Kidney epithelial cell (primary cell): ENCODE data around the gene TFB1M. TPM values are rescaled to one million over a fixed set of nuclear protein-coding genes. Genes with fewer than 3 reads are reported as not detected.

Experiments used
- DNase-seq: peaks from one replicate; pipeline ENCODE4 v3.0.0-alpha.2; 2010; ENCODE audit warnings: low read depth
- H3K27me3 ChIP-seq: 2 replicates; pipeline ENCODE4 v1.6.0; 2011; ENCODE audit warnings: low read length; ENCODE audit not compliant: control insufficient read depth, insufficient read depth
- H3K36me3 ChIP-seq: 2 replicates; pipeline ENCODE4 v1.5.1; 2011; ENCODE audit warnings: low read length; ENCODE audit not compliant: control insufficient read depth, insufficient read depth
- H3K4me3 ChIP-seq: 2 replicates; pipeline ENCODE4 v1.5.1; 2011; ENCODE audit warnings: low read depth, mild to moderate bottlenecking, control low read depth, low read length
- total RNA-seq: library from RNA; depleted of rRNA; stranded (reverse); fragments of >200 nt; gene quantifications from 2 replicates; pipeline ENCODE4 v1.2.3, GENCODE V29; 2015
- TF ChIP-seq, protein P1 (sequence below): IDR thresholded peaks from 2 replicates; pipeline ENCODE4 v1.5.1; 2011; ENCODE audit warnings: mild to moderate bottlenecking, moderate library complexity, low read length, control low read depth, inconsistent platforms; ENCODE audit not compliant: insufficient read depth, poor library complexity, severe bottlenecking

TFB1M gene
- total RNA-seq, 1 donor from 2014 or later = 20.5 TPM

DNA sequence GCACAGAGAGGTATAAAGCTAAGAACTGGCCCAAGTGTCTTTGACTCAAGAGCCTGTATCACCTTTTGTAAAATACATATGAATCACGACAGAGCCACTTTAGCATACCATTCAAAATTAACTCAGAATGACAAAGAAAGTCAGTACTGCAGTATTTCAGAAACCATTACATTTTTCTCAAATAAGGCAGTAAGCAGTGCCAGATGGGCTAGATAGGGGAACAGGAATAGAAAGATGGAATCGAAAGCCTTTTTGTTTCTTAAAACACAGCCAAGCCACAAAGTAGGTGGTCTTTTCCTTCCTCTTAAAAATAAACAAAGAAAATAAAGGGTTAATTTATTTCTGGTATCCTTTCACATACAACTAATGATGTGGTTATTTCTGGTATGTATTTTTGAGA lies 40.2 kb downstream of the TFB1M start:
- peaks cover 1% of the 10 kb centered on the region for H3K36me3 ChIP-seq
- TF ChIP-seq, protein P1, sequence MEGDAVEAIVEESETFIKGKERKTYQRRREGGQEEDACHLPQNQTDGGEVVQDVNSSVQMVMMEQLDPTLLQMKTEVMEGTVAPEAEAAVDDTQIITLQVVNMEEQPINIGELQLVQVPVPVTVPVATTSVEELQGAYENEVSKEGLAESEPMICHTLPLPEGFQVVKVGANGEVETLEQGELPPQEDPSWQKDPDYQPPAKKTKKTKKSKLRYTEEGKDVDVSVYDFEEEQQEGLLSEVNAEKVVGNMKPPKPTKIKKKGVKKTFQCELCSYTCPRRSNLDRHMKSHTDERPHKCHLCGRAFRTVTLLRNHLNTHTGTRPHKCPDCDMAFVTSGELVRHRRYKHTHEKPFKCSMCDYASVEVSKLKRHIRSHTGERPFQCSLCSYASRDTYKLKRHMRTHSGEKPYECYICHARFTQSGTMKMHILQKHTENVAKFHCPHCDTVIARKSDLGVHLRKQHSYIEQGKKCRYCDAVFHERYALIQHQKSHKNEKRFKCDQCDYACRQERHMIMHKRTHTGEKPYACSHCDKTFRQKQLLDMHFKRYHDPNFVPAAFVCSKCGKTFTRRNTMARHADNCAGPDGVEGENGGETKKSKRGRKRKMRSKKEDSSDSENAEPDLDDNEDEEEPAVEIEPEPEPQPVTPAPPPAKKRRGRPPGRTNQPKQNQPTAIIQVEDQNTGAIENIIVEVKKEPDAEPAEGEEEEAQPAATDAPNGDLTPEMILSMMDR = no peak
- H3K4me3 ChIP-seq = no peak overlapping the region
- DNase-seq = no peak
- H3K27me3 ChIP-seq = no peaks in the 10 kb centered on the region

DNA sequence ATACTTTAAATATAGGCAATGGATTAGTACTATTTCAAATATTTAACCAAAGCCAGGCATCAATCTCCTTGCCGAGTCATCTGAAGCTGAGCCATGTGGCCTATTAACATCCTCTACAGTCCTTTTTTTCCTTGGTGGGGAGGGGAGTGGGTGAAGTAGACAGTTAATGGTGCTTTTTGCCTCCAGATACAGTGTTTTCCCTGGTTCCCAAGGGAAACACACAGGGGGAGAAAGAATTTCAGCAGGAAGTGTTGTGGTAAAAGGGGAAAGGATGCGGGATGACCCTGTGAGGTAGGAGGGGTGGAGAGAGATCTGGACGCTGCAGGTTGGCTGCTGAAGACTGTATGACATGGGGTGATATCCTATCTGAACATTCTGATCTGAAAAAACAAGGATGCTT lies 40.9 kb downstream of the TFB1M start:
- no peaks in the 10 kb centered on the region for H3K27me3 ChIP-seq
- no peak overlapping the region for H3K4me3 ChIP-seq
- peaks cover 1% of the 10 kb centered on the region for H3K36me3 ChIP-seq
- TF ChIP-seq, protein P1 = no peak
- DNase-seq = peak; percentile 81

DNA sequence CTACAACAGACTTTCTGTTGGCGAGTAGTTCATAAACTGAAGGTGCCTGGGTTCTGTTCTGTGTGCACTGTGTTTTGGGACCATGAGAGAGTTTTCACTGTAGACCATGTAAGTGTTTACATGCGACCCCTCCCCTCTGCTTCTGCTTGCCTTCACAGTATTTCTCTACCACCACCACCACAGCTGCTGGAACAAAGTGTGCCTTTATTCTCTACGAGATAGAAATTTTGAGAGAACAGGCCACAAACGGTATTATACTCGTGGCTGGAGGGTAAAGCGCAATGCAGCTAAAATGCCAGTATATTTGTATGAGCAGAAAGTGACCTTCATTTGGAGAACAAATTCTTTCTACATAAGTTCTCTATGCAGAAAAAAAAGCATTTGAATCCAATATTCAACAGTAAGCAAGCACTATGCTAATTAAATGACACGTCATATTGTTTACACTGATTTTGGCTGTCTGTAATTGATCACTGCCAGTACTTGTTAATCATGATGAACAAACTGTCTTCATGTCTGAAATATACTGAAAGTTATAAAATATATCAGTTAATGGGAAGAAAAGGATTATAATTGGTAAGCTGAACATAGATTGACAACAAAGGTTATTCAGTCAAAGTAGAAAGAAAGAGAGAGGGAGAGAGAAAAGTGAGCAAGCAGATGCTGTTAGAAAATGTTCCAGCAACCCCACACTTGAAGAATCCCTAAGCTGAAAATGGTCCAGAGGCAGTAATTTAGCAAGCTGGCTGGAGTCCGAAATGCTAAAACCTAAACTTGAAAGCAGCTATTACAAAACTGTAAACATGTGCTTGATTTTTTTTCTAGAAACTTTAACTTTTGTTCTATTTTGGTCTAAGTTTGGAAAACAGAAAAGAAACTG lies 41.7 kb downstream of the TFB1M start:
- TF ChIP-seq, protein P1 = no peak
- Histone ChIP-seq H3K36me3 (peaks cover 1% of the 10 kb centered on the region), H3K4me3 (no peak overlapping the region), H3K27me3 (no peaks in the 10 kb centered on the region)
- DNase-seq = no peak

DNA sequence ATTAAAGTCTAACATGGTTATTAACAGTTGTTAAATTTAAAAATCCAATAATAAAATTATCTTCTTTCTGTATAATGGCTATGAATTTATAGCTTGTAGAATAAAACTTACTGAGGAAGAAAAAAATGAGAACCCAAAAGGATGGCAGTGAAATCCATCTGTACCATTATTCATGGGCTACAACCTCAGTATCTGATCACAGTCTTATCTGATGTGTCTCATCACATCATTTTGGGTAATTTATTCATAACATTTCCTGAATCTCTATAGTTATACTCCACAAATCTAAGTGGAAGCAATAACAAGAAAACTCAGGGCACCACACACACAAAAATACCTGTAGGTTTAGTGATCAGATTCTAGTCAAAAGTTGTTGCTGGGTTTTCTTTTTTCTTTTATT lies 43.1 kb downstream of the TFB1M start:
- Histone ChIP-seq H3K4me3 (no peak overlapping the region), H3K36me3 (peaks cover 1% of the 10 kb centered on the region), H3K27me3 (no peaks in the 10 kb centered on the region)
- no peak for DNase-seq
- TF ChIP-seq, protein P1 = no peak

DNA sequence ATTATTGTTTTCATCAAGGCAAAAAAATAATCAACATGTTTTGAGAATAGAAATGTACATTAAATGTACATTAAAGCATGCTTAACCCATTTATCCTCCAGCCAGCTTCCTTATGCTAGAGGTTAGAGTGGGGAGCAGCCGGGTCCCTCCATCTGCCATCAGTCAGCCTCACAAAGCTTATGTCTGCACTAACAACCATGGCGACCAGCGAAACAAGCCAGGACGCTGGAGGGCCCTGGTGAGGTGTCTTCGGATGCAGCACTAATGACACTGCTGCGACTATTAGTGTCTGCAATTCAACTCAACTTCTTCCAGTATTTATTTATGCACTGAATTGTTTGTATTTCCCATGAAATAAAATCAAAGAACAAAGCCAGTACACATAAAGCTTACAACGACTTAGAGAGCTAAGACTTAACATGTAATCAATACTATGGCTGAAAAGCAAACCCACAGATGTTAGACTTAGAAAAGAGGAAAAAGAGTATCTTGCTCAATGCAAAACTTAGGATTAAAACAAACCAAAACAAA lies 43.7 kb downstream of the TFB1M start:
- Histone ChIP-seq H3K4me3 (no peak overlapping the region), H3K36me3 (peaks cover 1% of the 10 kb centered on the region), H3K27me3 (no peaks in the 10 kb centered on the region)
- TF ChIP-seq, protein P1 = no peak
- no peak for DNase-seq

DNA sequence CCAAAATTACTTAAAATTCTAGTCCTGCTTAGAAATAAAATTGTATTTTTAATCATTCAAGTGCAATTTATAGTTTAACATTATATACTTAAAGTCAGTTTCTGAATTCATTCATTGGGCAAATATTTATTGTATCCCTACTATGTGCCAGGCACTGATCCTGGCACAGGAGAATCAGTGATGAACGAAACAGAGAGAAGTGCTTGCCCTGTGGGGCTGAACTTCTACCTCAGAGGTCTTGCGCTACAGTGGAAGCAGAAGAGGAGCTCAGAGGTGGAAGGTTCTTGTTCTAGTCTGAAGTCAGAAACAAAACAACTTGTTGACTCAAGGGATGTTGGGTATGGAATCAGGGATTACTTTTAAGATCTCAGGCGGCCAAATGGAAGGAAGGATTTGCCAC lies 44.5 kb downstream of the TFB1M start:
- no peak overlapping the region for H3K4me3 ChIP-seq
- TF ChIP-seq, protein P1 = no peak
- H3K27me3 ChIP-seq = no peaks in the 10 kb centered on the region

More for the DNA sequence above, 44.5 kb downstream of the TFB1M start:
- H3K36me3 ChIP-seq = peaks cover 1% of the 10 kb centered on the region
- DNase-seq = no peak
